ENCODE data around the gene OR2V2.
"Not testable (repeated sequence)": the region's sequence is repeated elsewhere in the genome, so short reads cannot be mapped to it uniquely, and the experiment has no call there.

DNA sequence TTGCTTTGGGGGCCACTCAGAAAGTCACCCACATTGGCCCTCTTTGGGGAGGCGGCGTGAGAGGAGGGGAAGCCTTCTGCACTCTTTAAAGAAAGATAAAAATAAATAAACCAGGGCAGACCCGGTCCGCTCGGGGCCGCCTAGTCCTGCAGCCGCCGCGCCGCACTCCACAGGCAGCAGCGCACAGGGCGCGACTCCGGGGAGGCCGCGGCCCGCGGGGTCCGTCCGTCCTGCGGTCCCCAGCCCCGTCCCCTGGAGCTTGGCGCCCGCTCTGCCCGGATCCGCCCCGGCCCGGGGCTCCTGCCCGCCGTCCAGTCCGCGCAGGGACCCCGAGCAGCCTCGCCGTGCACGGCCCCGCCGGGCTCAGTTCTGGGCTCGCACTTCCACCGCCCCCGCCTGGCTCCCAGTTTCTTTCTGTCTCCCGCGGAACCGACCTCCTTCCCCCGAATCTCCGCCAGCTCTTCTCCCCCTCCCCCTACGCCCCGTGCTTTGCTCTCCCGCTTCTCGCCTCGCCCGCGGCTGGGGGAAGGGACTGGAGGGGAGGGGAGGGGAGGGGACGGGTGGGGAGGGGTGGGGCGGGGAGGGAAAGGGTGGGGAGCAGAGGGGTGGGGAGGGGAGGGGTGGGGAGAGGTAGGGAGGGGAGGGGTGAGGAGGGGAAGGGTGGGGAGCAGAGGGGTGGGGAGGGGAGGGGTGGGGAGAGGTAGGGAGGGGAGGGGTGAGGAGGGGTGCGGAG, 49.5 kb upstream of the OR2V2 start:
- TF ChIP-seq, protein P1, sequence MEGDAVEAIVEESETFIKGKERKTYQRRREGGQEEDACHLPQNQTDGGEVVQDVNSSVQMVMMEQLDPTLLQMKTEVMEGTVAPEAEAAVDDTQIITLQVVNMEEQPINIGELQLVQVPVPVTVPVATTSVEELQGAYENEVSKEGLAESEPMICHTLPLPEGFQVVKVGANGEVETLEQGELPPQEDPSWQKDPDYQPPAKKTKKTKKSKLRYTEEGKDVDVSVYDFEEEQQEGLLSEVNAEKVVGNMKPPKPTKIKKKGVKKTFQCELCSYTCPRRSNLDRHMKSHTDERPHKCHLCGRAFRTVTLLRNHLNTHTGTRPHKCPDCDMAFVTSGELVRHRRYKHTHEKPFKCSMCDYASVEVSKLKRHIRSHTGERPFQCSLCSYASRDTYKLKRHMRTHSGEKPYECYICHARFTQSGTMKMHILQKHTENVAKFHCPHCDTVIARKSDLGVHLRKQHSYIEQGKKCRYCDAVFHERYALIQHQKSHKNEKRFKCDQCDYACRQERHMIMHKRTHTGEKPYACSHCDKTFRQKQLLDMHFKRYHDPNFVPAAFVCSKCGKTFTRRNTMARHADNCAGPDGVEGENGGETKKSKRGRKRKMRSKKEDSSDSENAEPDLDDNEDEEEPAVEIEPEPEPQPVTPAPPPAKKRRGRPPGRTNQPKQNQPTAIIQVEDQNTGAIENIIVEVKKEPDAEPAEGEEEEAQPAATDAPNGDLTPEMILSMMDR (IDR thresholded peaks at IDR 0.05; ENCODE audit: insufficient read depth, low read length) = not testable (repeated sequence)
- TF ChIP-seq SPI1 (IDR thresholded peaks at IDR 0.05; ENCODE audit: borderline replicate concordance, low read depth); POLR2AphosphoS5 (IDR thresholded peaks at IDR 0.05; ENCODE audit: low read depth): not testable (repeated sequence)
- TF ChIP-seq, protein P2, sequence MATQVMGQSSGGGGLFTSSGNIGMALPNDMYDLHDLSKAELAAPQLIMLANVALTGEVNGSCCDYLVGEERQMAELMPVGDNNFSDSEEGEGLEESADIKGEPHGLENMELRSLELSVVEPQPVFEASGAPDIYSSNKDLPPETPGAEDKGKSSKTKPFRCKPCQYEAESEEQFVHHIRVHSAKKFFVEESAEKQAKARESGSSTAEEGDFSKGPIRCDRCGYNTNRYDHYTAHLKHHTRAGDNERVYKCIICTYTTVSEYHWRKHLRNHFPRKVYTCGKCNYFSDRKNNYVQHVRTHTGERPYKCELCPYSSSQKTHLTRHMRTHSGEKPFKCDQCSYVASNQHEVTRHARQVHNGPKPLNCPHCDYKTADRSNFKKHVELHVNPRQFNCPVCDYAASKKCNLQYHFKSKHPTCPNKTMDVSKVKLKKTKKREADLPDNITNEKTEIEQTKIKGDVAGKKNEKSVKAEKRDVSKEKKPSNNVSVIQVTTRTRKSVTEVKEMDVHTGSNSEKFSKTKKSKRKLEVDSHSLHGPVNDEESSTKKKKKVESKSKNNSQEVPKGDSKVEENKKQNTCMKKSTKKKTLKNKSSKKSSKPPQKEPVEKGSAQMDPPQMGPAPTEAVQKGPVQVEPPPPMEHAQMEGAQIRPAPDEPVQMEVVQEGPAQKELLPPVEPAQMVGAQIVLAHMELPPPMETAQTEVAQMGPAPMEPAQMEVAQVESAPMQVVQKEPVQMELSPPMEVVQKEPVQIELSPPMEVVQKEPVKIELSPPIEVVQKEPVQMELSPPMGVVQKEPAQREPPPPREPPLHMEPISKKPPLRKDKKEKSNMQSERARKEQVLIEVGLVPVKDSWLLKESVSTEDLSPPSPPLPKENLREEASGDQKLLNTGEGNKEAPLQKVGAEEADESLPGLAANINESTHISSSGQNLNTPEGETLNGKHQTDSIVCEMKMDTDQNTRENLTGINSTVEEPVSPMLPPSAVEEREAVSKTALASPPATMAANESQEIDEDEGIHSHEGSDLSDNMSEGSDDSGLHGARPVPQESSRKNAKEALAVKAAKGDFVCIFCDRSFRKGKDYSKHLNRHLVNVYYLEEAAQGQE (IDR thresholded peaks at IDR 0.05; ENCODE audit: insufficient replicate concordance, low read depth) = not testable (repeated sequence)
